Right atrium auricular region (tissue), 2 donors: ENCODE data around the gene CNGB1. TPM values are rescaled to one million over a fixed set of nuclear protein-coding genes. Genes with fewer than 3 reads are reported as not detected.

ENCODE experiments used
- DNase-seq: peaks from one replicate; pipeline ENCODE4 v3.0.0-alpha.2; 2019; ENCODE audit warnings: low spot score
- H3K27ac ChIP-seq, 2 donors: fragments of 200-600 bp; sonication (generic); 1 replicate in 1 of 2; 2 replicates in 1 of 2; pipeline ENCODE4 v1.5.1; 2016 to 2019
- H3K27me3 ChIP-seq, 2 donors: fragments of 200-600 bp; sonication (generic); one replicate each; pipeline versions ENCODE4 v1.5.1 to v1.6.0; 2017 to 2019
- H3K36me3 ChIP-seq: fragments of 200-600 bp; sonication (generic); one replicate; pipeline ENCODE4 v1.5.1; 2016
- H3K4me1 ChIP-seq, 2 donors: fragments of 200-600 bp; sonication (generic); one replicate each; pipeline versions ENCODE4 v1.5.1 to v1.6.0; 2017 to 2019
- H3K4me3 ChIP-seq, 2 donors: fragments of 200-600 bp; sonication (generic); 1 replicate in 1 of 2; 2 replicates in 1 of 2; pipeline ENCODE4 v1.5.1; 2017 to 2019; ENCODE audit warnings: mild to moderate bottlenecking in 1 of 2, moderate library complexity in 1 of 2
- H3K9me3 ChIP-seq, 2 donors: fragments of 200-600 bp; sonication (generic); one replicate each; pipeline ENCODE4 v1.5.1; 2019
- CTCF ChIP-seq, 2 donors: fragments of 200-600 bp; sonication (generic); IDR thresholded peaks; one replicate each; pipeline ENCODE4 v1.5.1; 2019; ENCODE audit warnings: antibody characterized with exemption in 2 of 2
- total RNA-seq, 2 donors: library from RNA; depleted of rRNA; stranded (reverse); fragments of >200 nt; gene quantifications; one replicate each; pipeline ENCODE4 v1.1.0, GENCODE V29; 2016

CNGB1 gene
- total RNA-seq, 2 donors from 2014 or later, result not detected

- no peak for TF ChIP-seq CTCF (IDR thresholded peaks at IDR 0.05)
- H3K36me3 ChIP-seq, result no peaks in the 10 kb centered on the region
- DNase-seq, result no peak
- H3K9me3 ChIP-seq, result no peaks in the 10 kb centered on the region
- no peak overlapping the region for H3K4me3 ChIP-seq
- H3K27ac ChIP-seq, result no peak overlapping the region
- H3K27me3 ChIP-seq, result no peaks in the 10 kb centered on the region
- H3K4me1 ChIP-seq, result no peaks in the 10 kb centered on the region
Observed at GRCh38 chr16:57871456-57871855, 99.5 kb downstream of the CNGB1 start.

GRCh38 chr16:57870753-57871454, 100.0 kb downstream of the CNGB1 start:
- Histone ChIP-seq H3K9me3 (no peaks in the 10 kb centered on the region), H3K27ac (no peak overlapping the region), H3K4me1 (no peaks in the 10 kb centered on the region), H3K4me3 (no peak overlapping the region), H3K27me3 (no peaks in the 10 kb centered on the region), H3K36me3 (no peaks in the 10 kb centered on the region)
- no peak for DNase-seq
- TF ChIP-seq CTCF (IDR thresholded peaks at IDR 0.05), result no peak

GRCh38 chr16:57868913-57869520, 101.9 kb downstream of the CNGB1 start:
- Histone ChIP-seq H3K27me3 (no peaks in the 10 kb centered on the region), H3K27ac (no peak overlapping the region), H3K9me3 (no peaks in the 10 kb centered on the region), H3K4me1 (no peaks in the 10 kb centered on the region), H3K36me3 (no peaks in the 10 kb centered on the region), H3K4me3 (no peak overlapping the region)
- no peak for DNase-seq
- TF ChIP-seq CTCF (IDR thresholded peaks at IDR 0.05), result no peak

- Histone ChIP-seq H3K27ac (no peak overlapping the region), H3K27me3 (no peaks in the 10 kb centered on the region), H3K9me3 (no peaks in the 10 kb centered on the region), H3K4me1 (peaks cover 0 to 12% of the 10 kb centered on the region in 2 donors), H3K36me3 (no peaks in the 10 kb centered on the region), H3K4me3 (no peak overlapping the region)
- DNase-seq, result no peak
- no peak for TF ChIP-seq CTCF (IDR thresholded peaks at IDR 0.05)
Observed at GRCh38 chr16:57867000-57867561, 103.8 kb downstream of the CNGB1 start.

- Histone ChIP-seq H3K4me1 (peaks cover 0 to 12% of the 10 kb centered on the region in 2 donors), H3K9me3 (no peaks in the 10 kb centered on the region), H3K4me3 (no peak overlapping the region), H3K27me3 (no peaks in the 10 kb centered on the region), H3K27ac (no peak overlapping the region), H3K36me3 (no peaks in the 10 kb centered on the region)
- TF ChIP-seq CTCF (IDR thresholded peaks at IDR 0.05), result no peak
- DNase-seq, result no peak
Observed at GRCh38 chr16:57866529-57866918, 104.4 kb downstream of the CNGB1 start.
